Calu3 (cell line): ENCODE data around the gene PHEX. TPM values are rescaled to one million over a fixed set of nuclear protein-coding genes. Genes with fewer than 3 reads are reported as not detected.

Source experiments
- BruUV-seq: library from RNA; stranded (reverse); fragments of 400-500 nt; replicated peaks from 2 replicates; lab custom pipeline; 2021; lab: Mats Ljungman, UMichigan
- CTCF ChIA-PET: fragments of 300-600 bp; sonication (Branson Sonifier 250); formaldehyde crosslinking; loops from one replicate; lab custom pipeline; 2022; ENCODE audit warnings: antibody characterized with exemption; lab: Charles Lee
- DNase-seq: peaks from one replicate; pipeline ENCODE4 v3.0.0; 2022
- H3K27ac Mint-ChIP-seq: one replicate; pipeline ENCODE4 v1.8.0; 2022; ENCODE audit warnings: mixed read lengths; ENCODE audit not compliant: unreplicated experiment
- H3K27me3 Mint-ChIP-seq: one replicate; pipeline ENCODE4 v1.8.0; 2022; ENCODE audit warnings: mixed read lengths; ENCODE audit not compliant: unreplicated experiment
- H3K36me3 Mint-ChIP-seq: one replicate; pipeline ENCODE4 v1.8.0; 2022; ENCODE audit warnings: mild to moderate bottlenecking, moderate library complexity, mixed read lengths; ENCODE audit not compliant: insufficient read depth, unreplicated experiment
- H3K4me1 Mint-ChIP-seq: one replicate; pipeline ENCODE4 v1.8.0; 2022; ENCODE audit warnings: mild to moderate bottlenecking, low read depth, mixed read lengths; ENCODE audit not compliant: unreplicated experiment
- H3K4me3 Mint-ChIP-seq: one replicate; pipeline ENCODE4 v1.8.0; 2022; ENCODE audit warnings: mild to moderate bottlenecking, low read depth, moderate library complexity, mixed read lengths; ENCODE audit not compliant: unreplicated experiment
- H3K9me3 Mint-ChIP-seq: one replicate; pipeline ENCODE4 v1.8.0; 2022; ENCODE audit warnings: low read depth, mixed read lengths; ENCODE audit not compliant: unreplicated experiment
- intact Hi-C: fragments of 100-400 bp; cut with micrococcal nuclease; formaldehyde crosslinking; loops from one replicate; pipeline ENCODE4 v1.10.0; 2022; ENCODE audit not compliant: unreplicated experiment
- total RNA-seq: library from RNA; stranded (reverse); gene quantifications from 2 replicates; pipeline ENCODE4 v1.2.3, GENCODE V29; 2022
- TF ChIP-seq, protein P1 (sequence below): fragments of 200-600 bp; IDR thresholded peaks from one replicate; pipeline ENCODE4 v1.8.0; 2022; ENCODE audit warnings: antibody characterized with exemption; ENCODE audit not compliant: unreplicated experiment

Gene PHEX
- total RNA-seq, 1 experiment from 2014 or later: 0.57 TPM

GRCh38 chrX:22121161-22121560, 89.0 kb downstream of the PHEX start:
- no peak overlapping the region for H3K4me3 Mint-ChIP-seq
- no peaks in the 10 kb centered on the region for H3K9me3 Mint-ChIP-seq
- no peaks in the 10 kb centered on the region for H3K27me3 Mint-ChIP-seq
- H3K36me3 Mint-ChIP-seq: no peaks in the 10 kb centered on the region
- peak overlapping the region; percentile 66 for H3K27ac Mint-ChIP-seq
- no TSS peak for BruUV-seq
- H3K4me1 Mint-ChIP-seq: peaks cover 16% of the 10 kb centered on the region
- TF ChIP-seq, protein P1, sequence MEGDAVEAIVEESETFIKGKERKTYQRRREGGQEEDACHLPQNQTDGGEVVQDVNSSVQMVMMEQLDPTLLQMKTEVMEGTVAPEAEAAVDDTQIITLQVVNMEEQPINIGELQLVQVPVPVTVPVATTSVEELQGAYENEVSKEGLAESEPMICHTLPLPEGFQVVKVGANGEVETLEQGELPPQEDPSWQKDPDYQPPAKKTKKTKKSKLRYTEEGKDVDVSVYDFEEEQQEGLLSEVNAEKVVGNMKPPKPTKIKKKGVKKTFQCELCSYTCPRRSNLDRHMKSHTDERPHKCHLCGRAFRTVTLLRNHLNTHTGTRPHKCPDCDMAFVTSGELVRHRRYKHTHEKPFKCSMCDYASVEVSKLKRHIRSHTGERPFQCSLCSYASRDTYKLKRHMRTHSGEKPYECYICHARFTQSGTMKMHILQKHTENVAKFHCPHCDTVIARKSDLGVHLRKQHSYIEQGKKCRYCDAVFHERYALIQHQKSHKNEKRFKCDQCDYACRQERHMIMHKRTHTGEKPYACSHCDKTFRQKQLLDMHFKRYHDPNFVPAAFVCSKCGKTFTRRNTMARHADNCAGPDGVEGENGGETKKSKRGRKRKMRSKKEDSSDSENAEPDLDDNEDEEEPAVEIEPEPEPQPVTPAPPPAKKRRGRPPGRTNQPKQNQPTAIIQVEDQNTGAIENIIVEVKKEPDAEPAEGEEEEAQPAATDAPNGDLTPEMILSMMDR: no peak
- CTCF ChIA-PET: no interaction called here
- DNase-seq: no peak
- intact Hi-C loops: loop anchor here (5.0 kb wide), 1 partner anchor 134 kb away; no protein-coding TSS in a partner anchor

DNA sequence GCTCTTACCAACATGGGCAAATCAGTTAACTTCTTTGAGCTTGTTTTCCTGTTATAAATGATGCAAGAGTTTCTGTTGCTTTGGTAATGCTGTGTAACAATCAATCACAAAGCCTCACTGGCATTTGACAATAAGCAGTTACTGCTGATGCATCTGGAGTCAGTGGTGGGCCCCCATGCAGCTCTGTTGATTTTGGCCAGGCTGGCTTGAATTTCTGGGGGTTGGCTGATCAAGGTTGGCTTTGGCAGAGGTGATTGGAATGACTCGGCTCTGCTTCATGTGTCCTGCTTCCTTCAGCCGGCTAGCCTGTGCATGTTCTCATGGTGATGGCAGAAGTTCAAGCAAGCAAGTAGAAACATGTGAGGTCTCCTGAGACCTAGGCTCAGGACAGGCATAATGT, 90.4 kb downstream of the PHEX start:
- no TSS peak for BruUV-seq
- DNase-seq: no peak
- intact Hi-C loops: loop anchor here (5.0 kb wide), 1 partner anchor 135 kb away; no protein-coding TSS in a partner anchor

GRCh38 chrX:22124098-22124497, 92.0 kb downstream of the PHEX start:
- Mint-ChIP-seq H3K27me3 (no peaks in the 10 kb centered on the region), H3K4me1 (peaks cover 16% of the 10 kb centered on the region), H3K27ac (no peak overlapping the region), H3K9me3 (no peaks in the 10 kb centered on the region), H3K4me3 (no peak overlapping the region), H3K36me3 (no peaks in the 10 kb centered on the region)
- CTCF ChIA-PET: interaction anchor here (0.7 to 1.0 kb wide), 3 partner anchors 12 to 357 kb away, joined by 3 to 5 read pairs (median 3); no protein-coding TSS in a partner anchor
- BruUV-seq: no TSS peak
- DNase-seq: no peak
- intact Hi-C loops: loop anchor here (5.0 kb wide), 1 partner anchor 137 kb away; no protein-coding TSS in a partner anchor
- TF ChIP-seq, protein P1: no peak

More for the DNA sequence above, 90.4 kb downstream of the PHEX start:
- TF ChIP-seq, protein P1: no peak
- Mint-ChIP-seq H3K27me3 (no peaks in the 10 kb centered on the region), H3K27ac (no peak overlapping the region), H3K4me1 (peaks cover 16% of the 10 kb centered on the region), H3K9me3 (no peaks in the 10 kb centered on the region), H3K4me3 (no peak overlapping the region), H3K36me3 (no peaks in the 10 kb centered on the region)
- CTCF ChIA-PET: no interaction called here

DNA sequence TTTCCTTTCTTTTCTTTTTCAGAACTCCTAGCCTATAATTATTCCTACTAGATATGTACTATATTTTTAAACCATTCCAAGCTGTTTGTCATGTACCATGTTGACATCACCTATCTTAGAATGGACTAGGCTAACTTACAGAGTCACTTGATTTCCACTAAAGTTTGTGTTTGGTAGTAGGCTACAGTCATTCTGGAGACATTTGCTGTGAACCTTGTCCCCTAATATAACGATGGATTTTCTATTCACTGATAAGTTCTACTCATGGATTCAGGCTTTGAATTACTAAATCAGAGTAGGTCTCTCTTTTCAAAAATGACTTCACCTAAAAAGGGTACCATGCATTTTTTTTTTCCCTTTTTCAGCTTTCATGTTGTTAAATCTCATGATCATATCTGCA, 93.4 kb downstream of the PHEX start:
- Mint-ChIP-seq H3K4me1 (peaks cover 16% of the 10 kb centered on the region), H3K27ac (no peak overlapping the region), H3K36me3 (no peaks in the 10 kb centered on the region), H3K4me3 (no peak overlapping the region), H3K27me3 (no peaks in the 10 kb centered on the region), H3K9me3 (no peaks in the 10 kb centered on the region)
- BruUV-seq: no TSS peak
- intact Hi-C loops: no loop called here
- CTCF ChIA-PET: no interaction called here
- no peak for DNase-seq
- TF ChIP-seq, protein P1: no peak
